RWPE2 (cell line): ENCODE results near the gene RABL3.

ENCODE experiments used
- ATAC-seq: fragments of 200-7000 bp; cut with Tn5 transposase; 3 replicates; pipeline ENCODE4 v1.9.1; 2021; ENCODE audit warnings: low read depth
- DNase-seq: peaks from one replicate; pipeline ENCODE4 v3.0.0-alpha.2; 2020; ENCODE audit warnings: low spot score
- H3K27ac ChIP-seq: fragments of 450-650 bp; 2 replicates; pipeline ENCODE4 v1.5.1; 2017; ENCODE audit warnings: mild to moderate bottlenecking; ENCODE audit not compliant: poor library complexity, severe bottlenecking
- H3K27me3 ChIP-seq: fragments of 250-450 bp; sonication (Bioruptor Pico); 2 replicates; pipeline ENCODE4 v1.5.1; 2021; ENCODE audit warnings: mild to moderate bottlenecking, moderate library complexity; ENCODE audit not compliant: insufficient read depth, poor library complexity, severe bottlenecking
- H3K36me3 ChIP-seq: fragments of 250-450 bp; sonication (Bioruptor Pico); 2 replicates; pipeline ENCODE4 v1.5.1; 2020; ENCODE audit warnings: low read depth, mild to moderate bottlenecking, moderate library complexity
- H3K4me1 ChIP-seq: fragments of 250-450 bp; sonication (Bioruptor Pico); 2 replicates; pipeline ENCODE4 v1.5.1; 2021; ENCODE audit warnings: mild to moderate bottlenecking, moderate library complexity; ENCODE audit not compliant: insufficient read depth, poor library complexity, severe bottlenecking
- H3K4me3 ChIP-seq: fragments of 250-450 bp; sonication (Bioruptor Pico); 2 replicates; pipeline ENCODE4 v1.5.1; 2021; ENCODE audit warnings: mild to moderate bottlenecking, moderate library complexity; ENCODE audit not compliant: severe bottlenecking
- H3K9me3 ChIP-seq: fragments of 250-450 bp; sonication (Bioruptor Pico); 2 replicates; pipeline ENCODE4 v1.5.1; 2021; ENCODE audit warnings: mild to moderate bottlenecking, moderate library complexity; ENCODE audit not compliant: severe bottlenecking
- TF ChIP-seq, protein P1 (sequence below): fragments of 450-650 bp; IDR thresholded peaks from one replicate; pipeline ENCODE4 v1.5.1; 2017; ENCODE audit warnings: mild to moderate bottlenecking, moderate library complexity; ENCODE audit not compliant: poor library complexity, severe bottlenecking

The RABL3 gene

DNA sequence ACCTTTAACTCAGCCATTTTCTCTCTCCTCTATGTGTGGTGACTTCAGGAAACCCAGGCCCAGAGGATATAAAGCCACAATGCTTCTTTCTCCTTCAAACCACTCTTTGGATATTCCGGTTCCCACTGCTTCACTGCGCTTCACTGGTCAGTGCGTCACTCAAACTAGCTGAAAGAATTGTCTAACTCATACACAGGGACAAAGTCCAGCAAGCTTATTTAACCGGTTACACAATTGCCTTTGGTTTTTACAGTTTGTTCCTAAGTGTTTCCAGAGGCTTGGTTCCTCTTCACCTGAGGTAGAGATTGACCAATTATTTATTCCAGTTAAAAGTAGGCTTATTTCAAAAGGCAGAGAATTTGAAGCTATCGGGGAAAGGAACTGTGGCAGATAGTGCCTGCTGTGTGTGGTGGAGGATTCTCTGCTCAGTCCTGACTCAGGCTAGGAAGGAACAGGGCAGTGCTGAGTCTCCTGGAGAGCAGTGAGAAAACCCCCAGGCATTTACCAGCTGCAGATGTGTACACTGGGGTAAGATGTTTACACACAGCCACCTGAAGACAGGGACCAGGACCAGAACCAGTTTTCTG is 60.1 kb downstream of the RABL3 start, which contains the start of gene HGD:
HGD (minus strand) TSS at position 145 of the 587 bp plus-strand sequence; CDS start at position 17, 128 bp downstream.
- H3K36me3 ChIP-seq: no peaks in the 10 kb centered on the region
- H3K27me3 ChIP-seq: no peaks in the 10 kb centered on the region
- TF ChIP-seq, protein P1, sequence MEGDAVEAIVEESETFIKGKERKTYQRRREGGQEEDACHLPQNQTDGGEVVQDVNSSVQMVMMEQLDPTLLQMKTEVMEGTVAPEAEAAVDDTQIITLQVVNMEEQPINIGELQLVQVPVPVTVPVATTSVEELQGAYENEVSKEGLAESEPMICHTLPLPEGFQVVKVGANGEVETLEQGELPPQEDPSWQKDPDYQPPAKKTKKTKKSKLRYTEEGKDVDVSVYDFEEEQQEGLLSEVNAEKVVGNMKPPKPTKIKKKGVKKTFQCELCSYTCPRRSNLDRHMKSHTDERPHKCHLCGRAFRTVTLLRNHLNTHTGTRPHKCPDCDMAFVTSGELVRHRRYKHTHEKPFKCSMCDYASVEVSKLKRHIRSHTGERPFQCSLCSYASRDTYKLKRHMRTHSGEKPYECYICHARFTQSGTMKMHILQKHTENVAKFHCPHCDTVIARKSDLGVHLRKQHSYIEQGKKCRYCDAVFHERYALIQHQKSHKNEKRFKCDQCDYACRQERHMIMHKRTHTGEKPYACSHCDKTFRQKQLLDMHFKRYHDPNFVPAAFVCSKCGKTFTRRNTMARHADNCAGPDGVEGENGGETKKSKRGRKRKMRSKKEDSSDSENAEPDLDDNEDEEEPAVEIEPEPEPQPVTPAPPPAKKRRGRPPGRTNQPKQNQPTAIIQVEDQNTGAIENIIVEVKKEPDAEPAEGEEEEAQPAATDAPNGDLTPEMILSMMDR: no peak
- H3K4me3 ChIP-seq: no peak within 1 kb of the TSS
- peaks cover 7% of the 10 kb centered on the region for H3K4me1 ChIP-seq
- DNase-seq: no peak
- no peaks in the 10 kb centered on the region for H3K9me3 ChIP-seq
- no peak within 1 kb of the TSS for H3K27ac ChIP-seq
- 0 out of 3 replicates have a peak, but pooled peaks have one; percentile 31 for ATAC-seq

GRCh38 chr3:120681506-120682038 is 60.7 kb downstream of the RABL3 start:
- H3K9me3 ChIP-seq: no peaks in the 10 kb centered on the region
- peaks cover 7% of the 10 kb centered on the region for H3K4me1 ChIP-seq
- no peaks in the 10 kb centered on the region for H3K36me3 ChIP-seq
- no peak for DNase-seq
- H3K27ac ChIP-seq: no peak overlapping the region
- no peak for ATAC-seq
- no peak overlapping the region for H3K4me3 ChIP-seq
- TF ChIP-seq, protein P1: no peak
- no peaks in the 10 kb centered on the region for H3K27me3 ChIP-seq

GRCh38 chr3:120681018-120681417 is 61.3 kb downstream of the RABL3 start:
- no peaks in the 10 kb centered on the region for H3K36me3 ChIP-seq
- ATAC-seq (no peak), DNase-seq (no peak)
- H3K4me1 ChIP-seq: peaks cover 7% of the 10 kb centered on the region
- no peak overlapping the region for H3K4me3 ChIP-seq
- no peaks in the 10 kb centered on the region for H3K27me3 ChIP-seq
- H3K9me3 ChIP-seq: no peaks in the 10 kb centered on the region
- H3K27ac ChIP-seq: no peak overlapping the region
- TF ChIP-seq, protein P1: no peak

- ATAC-seq: no peak
- no peak for DNase-seq
- Histone ChIP-seq H3K27me3 (no peaks in the 10 kb centered on the region), H3K4me3 (no peak overlapping the region), H3K9me3 (no peaks in the 10 kb centered on the region), H3K27ac (no peak overlapping the region), H3K4me1 (peaks cover 7% of the 10 kb centered on the region), H3K36me3 (no peaks in the 10 kb centered on the region)
- TF ChIP-seq, protein P1: no peak
Observed at GRCh38 chr3:120680193-120680894, 62.0 kb downstream of the RABL3 start.

DNA sequence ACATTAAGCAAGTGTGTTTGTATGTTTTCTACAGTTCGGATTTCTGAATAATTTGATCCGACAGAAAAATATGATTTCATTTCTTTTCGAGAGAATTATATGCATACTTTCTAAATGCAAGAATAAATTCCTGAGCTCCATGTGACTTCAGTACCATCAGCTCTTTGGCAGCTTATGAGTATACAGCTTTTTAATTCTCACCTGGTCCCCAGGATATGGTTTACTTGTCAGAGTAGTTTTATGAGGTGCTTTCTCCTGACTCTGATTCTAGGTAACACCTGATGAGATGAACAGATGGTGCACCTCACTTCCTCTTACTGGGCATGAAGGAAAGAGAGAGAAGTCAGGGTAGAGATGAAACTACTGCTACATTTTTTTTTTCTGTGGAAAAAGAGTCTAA is 63.3 kb downstream of the RABL3 start:
- no peak overlapping the region for H3K27ac ChIP-seq
- H3K9me3 ChIP-seq: no peaks in the 10 kb centered on the region
- no peaks in the 10 kb centered on the region for H3K36me3 ChIP-seq
- no peak overlapping the region for H3K4me3 ChIP-seq
- no peaks in the 10 kb centered on the region for H3K27me3 ChIP-seq
- TF ChIP-seq, protein P1: no peak
- H3K4me1 ChIP-seq: peaks cover 7% of the 10 kb centered on the region
- no peak for DNase-seq
- no peak for ATAC-seq
